RWPE1 (cell line): ENCODE measurements around the gene F5.
A peak's percentile ranks its signal among the peaks of the same experiment; 100 is the strongest.
"Not testable (repeated sequence)": the region's sequence is repeated elsewhere in the genome, so short reads cannot be mapped to it uniquely, and the experiment has no call there.

Source experiments
- CTCF ChIA-PET: fragments of 350-600 bp; sonication (Branson Sonifier 250); formaldehyde crosslinking; extraction: SDS; loops from one replicate; lab custom pipeline; 2021; lab: Yijun Ruan, JAX
- POLR2A ChIA-PET: fragments of 400-600 bp; formaldehyde crosslinking; extraction: SDS; loops from one replicate; lab custom pipeline; 2020; ENCODE audit warnings: antibody characterized with exemption; ENCODE audit not compliant: low non-redundant PET; lab: Yijun Ruan, JAX
- DNase-seq: peaks from one replicate; pipeline ENCODE4 v3.0.0; 2012; ENCODE audit warnings: low spot score
- H3K27ac ChIP-seq: fragments of 450-650 bp; 2 replicates; pipeline ENCODE4 v1.5.1; 2017
- TF ChIP-seq, protein P1 (sequence below): fragments of 450-650 bp; conservative IDR thresholded peaks from 2 replicates; pipeline ENCODE4 v1.5.1; 2017; ENCODE audit warnings: low read depth, mild to moderate bottlenecking

The F5 gene

DNA sequence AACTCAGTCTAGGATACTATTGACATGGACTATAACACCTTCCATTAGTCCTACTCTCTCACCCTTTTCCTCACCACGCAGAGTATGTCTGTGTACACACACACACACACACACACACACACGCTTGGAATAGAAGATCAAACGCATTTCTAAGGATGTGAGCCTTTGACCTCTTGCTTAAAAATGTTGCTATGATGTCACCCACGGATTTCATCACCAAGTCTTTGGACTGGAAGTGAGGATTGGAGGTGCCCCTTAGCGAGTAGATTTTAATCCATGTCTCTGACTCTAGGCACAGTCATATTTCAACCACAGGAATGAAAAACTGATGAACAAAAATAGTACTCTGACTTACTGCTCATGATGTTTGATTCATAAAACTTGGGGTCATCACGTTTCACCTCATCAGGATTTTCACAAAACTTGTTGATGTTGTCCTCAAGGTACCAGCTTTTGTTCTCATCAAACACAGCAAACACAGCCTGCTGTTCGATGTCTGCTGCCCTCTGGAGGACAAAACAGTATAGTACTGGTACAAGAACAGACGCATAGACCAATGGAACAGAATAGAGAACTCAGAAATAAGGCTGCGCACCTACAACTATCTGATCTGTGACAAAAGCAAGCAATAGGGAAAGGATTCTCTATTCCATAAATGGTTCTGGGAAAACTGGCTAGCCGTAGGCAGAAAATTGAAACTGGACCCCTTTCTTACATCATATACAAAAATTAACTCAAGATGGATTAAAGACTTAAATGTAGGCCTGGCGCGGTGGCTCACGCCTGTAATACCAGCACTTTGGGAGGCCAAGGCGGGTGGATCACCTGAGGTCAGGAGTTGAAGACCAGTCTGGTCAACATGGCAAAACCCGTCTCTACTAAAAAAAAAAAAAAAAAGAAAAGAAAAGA, 39.9 kb downstream of the F5 start:
- POLR2A ChIA-PET, result no interaction called here
- TF ChIP-seq, protein P1, sequence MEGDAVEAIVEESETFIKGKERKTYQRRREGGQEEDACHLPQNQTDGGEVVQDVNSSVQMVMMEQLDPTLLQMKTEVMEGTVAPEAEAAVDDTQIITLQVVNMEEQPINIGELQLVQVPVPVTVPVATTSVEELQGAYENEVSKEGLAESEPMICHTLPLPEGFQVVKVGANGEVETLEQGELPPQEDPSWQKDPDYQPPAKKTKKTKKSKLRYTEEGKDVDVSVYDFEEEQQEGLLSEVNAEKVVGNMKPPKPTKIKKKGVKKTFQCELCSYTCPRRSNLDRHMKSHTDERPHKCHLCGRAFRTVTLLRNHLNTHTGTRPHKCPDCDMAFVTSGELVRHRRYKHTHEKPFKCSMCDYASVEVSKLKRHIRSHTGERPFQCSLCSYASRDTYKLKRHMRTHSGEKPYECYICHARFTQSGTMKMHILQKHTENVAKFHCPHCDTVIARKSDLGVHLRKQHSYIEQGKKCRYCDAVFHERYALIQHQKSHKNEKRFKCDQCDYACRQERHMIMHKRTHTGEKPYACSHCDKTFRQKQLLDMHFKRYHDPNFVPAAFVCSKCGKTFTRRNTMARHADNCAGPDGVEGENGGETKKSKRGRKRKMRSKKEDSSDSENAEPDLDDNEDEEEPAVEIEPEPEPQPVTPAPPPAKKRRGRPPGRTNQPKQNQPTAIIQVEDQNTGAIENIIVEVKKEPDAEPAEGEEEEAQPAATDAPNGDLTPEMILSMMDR, result peak; percentile 87
- no peak overlapping the region for H3K27ac ChIP-seq
- CTCF ChIA-PET, result interaction anchor here (0.5 to 1.6 kb wide), 15 partner anchors 12 to 1607 kb away, joined by 3 to 9 read pairs (median 4); no protein-coding TSS in a partner anchor
- DNase-seq, result peak; percentile 20

- DNase-seq, result no peak
- ChIA-PET CTCF (interaction anchor here (1.4 to 1.6 kb wide), 2 partner anchors 59 to 264 kb away, joined by 4 to 5 read pairs; no protein-coding TSS in a partner anchor), POLR2A (no interaction called here)
- TF ChIP-seq, protein P1, result no peak
- H3K27ac ChIP-seq, result no peak overlapping the region
Observed at GRCh38 chr1:169545472-169545871, 40.8 kb downstream of the F5 start.

GRCh38 chr1:169538998-169539871, 47.0 kb downstream of the F5 start:
- no peak overlapping the region for H3K27ac ChIP-seq
- peak; percentile 71 for DNase-seq
- TF ChIP-seq, protein P1, result no peak
- CTCF ChIA-PET, result no interaction called here
- POLR2A ChIA-PET, result no interaction called here

GRCh38 chr1:169534653-169535052, 51.6 kb downstream of the F5 start:
- no peak for DNase-seq
- CTCF ChIA-PET, result no interaction called here
- no peak overlapping the region for H3K27ac ChIP-seq
- TF ChIP-seq, protein P1, result no peak
- POLR2A ChIA-PET, result interaction anchor here (0.7 kb wide), 1 partner anchor 1600 kb away, joined by 5 read pairs; no protein-coding TSS in a partner anchor

DNA sequence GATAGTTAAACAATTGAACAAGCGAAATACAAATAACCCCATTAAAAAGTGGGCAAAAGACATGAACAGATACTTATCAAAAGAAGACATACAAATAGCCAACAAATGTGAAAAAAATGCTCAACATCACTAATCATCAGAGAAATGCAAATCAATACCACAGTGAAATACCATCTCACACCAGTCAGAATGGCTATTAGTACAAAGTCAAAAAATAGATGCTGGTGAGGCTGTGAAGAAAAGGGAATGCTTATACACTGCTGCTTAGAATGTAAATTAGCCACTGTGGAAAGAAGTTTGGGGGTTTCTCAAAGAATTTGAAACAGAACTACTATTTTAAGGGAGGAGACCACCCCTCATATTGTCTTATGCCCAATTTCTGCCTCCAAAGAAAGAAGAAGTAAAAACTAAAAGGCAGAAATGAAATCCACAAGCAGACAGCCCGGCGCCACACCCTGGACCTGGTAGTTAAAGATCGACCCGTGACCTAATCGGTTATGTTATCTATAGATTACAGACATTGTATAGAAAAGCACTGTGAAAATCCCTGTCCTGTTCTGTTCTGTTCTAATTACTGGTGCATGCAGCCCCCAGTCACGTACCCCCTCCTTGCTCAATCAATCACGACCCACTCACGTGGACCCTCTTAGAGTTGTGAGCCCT, 52.6 kb downstream of the F5 start:
- DNase-seq, H3K27ac ChIP-seq, CTCF ChIA-PET: not testable (repeated sequence)
- POLR2A ChIA-PET, result interaction anchor here (0.7 kb wide), 1 partner anchor 1599 kb away, joined by 5 read pairs; no protein-coding TSS in a partner anchor

GRCh38 chr1:169530448-169530847, 55.8 kb downstream of the F5 start:
- no peak for DNase-seq
- H3K27ac ChIP-seq, result no peak overlapping the region
- POLR2A ChIA-PET, result no interaction called here
- TF ChIP-seq, protein P1, result no peak
- CTCF ChIA-PET, result no interaction called here
